Spleen (tissue), 11 donors: Measurements from ENCODE around the gene ST3GAL4. TPM values are rescaled to one million over a fixed set of nuclear protein-coding genes. Genes with fewer than 3 reads are reported as not detected.

Experiments used
- DNase-seq: peaks from one replicate; pipeline ENCODE4 v3.0.0-alpha.2; 2020
- H3K27ac ChIP-seq, 8 donors: fragments of 200-600 bp; sonication (generic) in 7 of 8; 1 replicate in 4 of 8; 2 replicates in 4 of 8; pipeline versions ENCODE4 v1.5.0 to v1.8.0; 2016 to 2021; ENCODE audit warnings: inconsistent platforms in 4 of 8, mild to moderate bottlenecking in 4 of 8, moderate library complexity in 1 of 8
- H3K27me3 ChIP-seq, 7 donors: fragments of 200-600 bp; sonication (generic) in 6 of 7; replicated peaks in 1 of 7; 1 replicate in 4 of 7; 2 replicates in 3 of 7; pipeline versions ENCODE4 v1.5.0 to v1.8.0; 2016 to 2021; ENCODE audit warnings: inconsistent platforms in 3 of 7, mild to moderate bottlenecking in 1 of 7
- H3K36me3 ChIP-seq, 6 donors: fragments of 200-600 bp; sonication (generic) in 5 of 6; 1 replicate in 4 of 6; 2 replicates in 2 of 6; pipeline versions ENCODE4 v1.5.0 to v1.8.0; 2016 to 2021; ENCODE audit warnings: inconsistent platforms in 2 of 6
- H3K4me1 ChIP-seq, 6 donors: fragments of 200-600 bp; sonication (generic) in 5 of 6; 1 replicate in 3 of 6; 2 replicates in 3 of 6; pipeline versions ENCODE4 v1.5.0 to v1.8.0; 2016 to 2021; ENCODE audit warnings: inconsistent platforms in 3 of 6
- H3K4me3 ChIP-seq, 8 donors: fragments of 200-600 bp; sonication (generic) in 7 of 8; 1 replicate in 4 of 8; 2 replicates in 4 of 8; pipeline versions ENCODE4 v1.5.0 to v1.8.0; 2016 to 2021; ENCODE audit warnings: inconsistent platforms in 4 of 8, mild to moderate bottlenecking in 4 of 8, moderate library complexity in 2 of 8
- H3K9me3 ChIP-seq, 8 donors: fragments of 200-600 bp; sonication (generic) in 7 of 8; 1 replicate in 4 of 8; 2 replicates in 4 of 8; pipeline versions ENCODE4 v1.5.0 to v1.8.0; 2016 to 2021; ENCODE audit warnings: inconsistent platforms in 4 of 8
- CTCF ChIP-seq, 11 experiments: fragments of 200-600 bp in 7 of 11; fragments of 450-650 bp in 4 of 11; sonication (generic) in 4 of 11; IDR thresholded peaks in 8 of 11; conservative IDR thresholded peaks in 3 of 11; 1 replicate in 7 of 11; 2 replicates in 4 of 11; pipeline versions ENCODE4 v1.4.0 to v1.8.0; 2016 to 2021; ENCODE audit warnings: antibody characterized with exemption in 11 of 11, inconsistent platforms in 4 of 11, mild to moderate bottlenecking in 1 of 11
- POLR2A ChIP-seq, 3 donors: fragments of 450-650 bp; IDR thresholded peaks; one replicate each; pipeline ENCODE4 v1.5.1; 2017; ENCODE audit warnings: antibody characterized with exemption in 3 of 3, mild to moderate bottlenecking in 1 of 3
- POLR2AphosphoS5 ChIP-seq, 3 donors: sonication (generic); formaldehyde crosslinking; IDR thresholded peaks; one replicate each; pipeline ENCODE4 v1.5.1; 2017; ENCODE audit warnings: antibody characterized with exemption in 3 of 3
- WGBS, 5 donors: extraction: QIAGEN DNeasy Blood & Tissue Kit in 3 of 5; methylation state at CpG; one replicate each; pipeline versions ENCODE4 v1.1.5 to v1.1.7; 2013 to 2018; 5-methylcytosine and 5-hydroxymethylcytosine counted together
- intact Hi-C: fragments of 100-400 bp; cut with DNase I; formaldehyde crosslinking; loops from one replicate; pipeline ENCODE4 v1.15.0; 2023; ENCODE audit warnings: low total_unique reads
- polyA plus RNA-seq, 3 donors: library from polyadenylated mRNA; stranded (reverse); fragments of 200-250 nt; gene quantifications; one replicate each; pipeline ENCODE4 v1.2.1, GENCODE V29; 2013
- total RNA-seq, 7 donors: library from RNA; depleted of rRNA in 3 of 7; stranded (reverse); fragments of >200 nt in 3 of 7; fragmentation: NEBNext Ultra II Directional in 4 of 7; extraction: Animal tissue kit (Norgen Biotek cat#: 25700) in 4 of 7; gene quantifications; one replicate each; pipeline versions ENCODE4 v1.1.0 to v1.2.1, GENCODE V29; 2016 to 2021
- donor health status: healthy with polysubstance abuse.
- donor health status: DM: no; HTN: no; CAD: no; lungs with moderate emphysema.
- donor health status: DM: no; HTN: no; CAD: no.
- donor health status: Bipolar disorder and iron deficiency.
- donor health status: healthy.
- donor health status: DM: no; HTN: no; CAD: no.
- donor health status: DM: yes; HTN: yes; CAD: no.

Gene ST3GAL4
- total and polyA plus RNA-seq, 10 donors = 12.8 to 102 (median 47.4) TPM

- 72 to 86% (median 77%) methylated on average over 12 of the region's 12 CpGs for WGBS, 5 donors
- TF ChIP-seq CTCF (IDR thresholded peaks at IDR 0.05 in 8 of 11, conservative IDR thresholded peaks at IDR 0.05 in 3 of 11) (no peak), POLR2A (IDR thresholded peaks at IDR 0.05) (no peak), POLR2AphosphoS5 (IDR thresholded peaks at IDR 0.05) (no peak)
- intact Hi-C loops = no loop called here
- no peak for DNase-seq
- Histone ChIP-seq H3K4me3 (no peak overlapping the region), H3K27ac (peak overlapping the region in 2 of 8 donors; percentile 25 to 41), H3K27me3 (no peaks in the 10 kb centered on the region), H3K9me3 (no peaks in the 10 kb centered on the region), H3K4me1 (peaks cover 0 to 21% (median 8%) of the 10 kb centered on the region in 6 donors), H3K36me3 (peaks cover 0 to 76% (median 34%) of the 10 kb centered on the region in 6 donors)
These were observed 51.6 kb downstream of the ST3GAL4 start for GRCh38 chr11:126407101-126407521.

- Histone ChIP-seq H3K9me3 (no peaks in the 10 kb centered on the region), H3K27ac (peak overlapping the region in 1 of 8 donors; percentile 5), H3K36me3 (peaks cover 0 to 78% (median 36%) of the 10 kb centered on the region in 6 donors), H3K27me3 (no peaks in the 10 kb centered on the region), H3K4me1 (peaks cover 0 to 24% (median 10%) of the 10 kb centered on the region in 6 donors), H3K4me3 (no peak overlapping the region)
- DNase-seq = peak; percentile 51
- intact Hi-C loops = no loop called here
- TF ChIP-seq POLR2AphosphoS5 (IDR thresholded peaks at IDR 0.05) (no peak), CTCF (IDR thresholded peaks at IDR 0.05 in 8 of 11, conservative IDR thresholded peaks at IDR 0.05 in 3 of 11) (no peak), POLR2A (IDR thresholded peaks at IDR 0.05) (no peak)
- WGBS, 5 donors = 85 to 98% (median 92%) methylated on average over 14 to 15 of the region's 15 CpGs
These were observed 52.3 kb downstream of the ST3GAL4 start for GRCh38 chr11:126407682-126408288.

GRCh38 chr11:126408496-126408895 is 53.0 kb downstream of the ST3GAL4 start:
- Histone ChIP-seq H3K4me1 (peaks cover 0 to 26% (median 10%) of the 10 kb centered on the region in 6 donors), H3K27me3 (no peaks in the 10 kb centered on the region), H3K36me3 (peaks cover 0 to 79% (median 39%) of the 10 kb centered on the region in 6 donors), H3K27ac (peak overlapping the region in 1 of 8 donors; percentile 5), H3K4me3 (no peak overlapping the region), H3K9me3 (no peaks in the 10 kb centered on the region)
- peak; percentile 38 for DNase-seq
- 83 to 95% (median 88%) methylated on average over 12 of the region's 12 CpGs for WGBS, 5 donors
- intact Hi-C loops = no loop called here
- TF ChIP-seq POLR2AphosphoS5 (IDR thresholded peaks at IDR 0.05) (no peak), CTCF (IDR thresholded peaks at IDR 0.05 in 8 of 11, conservative IDR thresholded peaks at IDR 0.05 in 3 of 11) (no peak), POLR2A (IDR thresholded peaks at IDR 0.05) (no peak)

GRCh38 chr11:126408901-126409619 is 53.6 kb downstream of the ST3GAL4 start:
- TF ChIP-seq POLR2A (IDR thresholded peaks at IDR 0.05) = no peak
- TF ChIP-seq POLR2AphosphoS5 (IDR thresholded peaks at IDR 0.05) = no peak
- TF ChIP-seq CTCF (IDR thresholded peaks at IDR 0.05 in 8 of 11, conservative IDR thresholded peaks at IDR 0.05 in 3 of 11) = no peak
- intact Hi-C loops = no loop called here
- H3K4me1 ChIP-seq = peaks cover 0 to 29% (median 12%) of the 10 kb centered on the region in 6 donors
- peak; percentile 50 for DNase-seq
- no peak overlapping the region for H3K27ac ChIP-seq
- no peaks in the 10 kb centered on the region for H3K9me3 ChIP-seq
- peaks cover 0 to 85% (median 42%) of the 10 kb centered on the region in 6 donors for H3K36me3 ChIP-seq
- 93 to 96% (median 94%) methylated on average over 12 of the region's 12 CpGs for WGBS, 5 donors
- no peaks in the 10 kb centered on the region for H3K27me3 ChIP-seq
- no peak overlapping the region for H3K4me3 ChIP-seq
